NCI-H1105 (cell line): ENCODE measurements around the gene TTC23L.

ENCODE experiments used
- DNase-seq: peaks from one replicate; lab custom pipeline; 2025; lab: John Stamatoyannopoulos, UW

Gene TTC23L

DNA sequence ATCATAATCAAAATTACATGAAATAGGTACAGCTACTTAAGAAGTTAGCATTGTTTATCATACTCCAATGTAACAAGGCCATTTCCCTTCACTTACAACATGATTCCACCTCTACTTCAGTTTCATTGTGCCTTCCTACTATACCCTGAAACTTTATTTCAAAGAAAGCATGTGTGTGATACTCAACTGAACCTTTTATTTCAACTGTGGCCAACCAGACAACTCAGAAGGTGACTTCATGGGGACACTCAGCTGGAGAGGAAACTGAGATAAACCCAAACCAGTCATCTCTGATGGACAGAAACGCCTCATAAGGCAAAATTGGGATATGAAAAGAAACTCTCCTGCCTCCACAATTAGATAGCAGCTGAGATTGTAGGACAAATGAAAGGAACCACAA, 5.9 kb upstream of the TTC23L start:
- no peak for DNase-seq

- DNase-seq: no peak
Observed at GRCh38 chr5:34833976-34834793, 4.8 kb upstream of the TTC23L start.

DNA sequence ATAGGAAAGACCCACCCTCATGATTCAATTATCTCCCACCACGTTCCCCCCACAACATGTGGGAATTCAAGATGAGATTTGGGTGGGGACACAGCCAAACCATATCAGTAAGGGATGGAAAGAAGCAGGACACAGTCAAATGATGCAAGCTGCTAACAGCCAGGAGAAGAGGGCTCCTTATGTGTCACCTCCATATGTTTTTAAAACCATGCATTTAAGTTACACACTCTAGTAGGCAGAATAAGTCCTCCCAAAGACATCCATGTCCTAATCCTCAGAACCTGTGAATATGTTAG, 4.2 kb upstream of the TTC23L start:
- no peak for DNase-seq

- no peak for DNase-seq
Observed at GRCh38 chr5:34835664-34836063, 3.3 kb upstream of the TTC23L start.

DNA sequence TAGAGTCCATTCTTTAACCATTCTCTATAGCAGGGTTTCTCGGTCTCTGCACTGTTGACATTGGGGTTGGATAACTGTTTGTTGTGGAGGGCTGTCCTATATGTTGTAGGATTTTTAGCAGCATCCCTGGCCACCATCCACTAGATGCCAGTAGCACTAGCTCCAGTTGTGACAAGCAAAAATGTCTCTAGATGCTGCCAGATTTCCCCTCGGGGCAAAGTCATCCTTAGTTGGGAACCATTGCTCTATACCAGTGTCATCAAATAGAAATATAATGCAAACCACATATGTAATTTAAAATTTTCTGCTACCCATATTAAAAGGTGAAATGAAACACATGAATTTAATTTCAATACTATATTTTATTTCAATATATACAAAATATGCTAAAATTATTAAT, 2.9 kb downstream of the TTC23L start:
- DNase-seq: no peak

DNA sequence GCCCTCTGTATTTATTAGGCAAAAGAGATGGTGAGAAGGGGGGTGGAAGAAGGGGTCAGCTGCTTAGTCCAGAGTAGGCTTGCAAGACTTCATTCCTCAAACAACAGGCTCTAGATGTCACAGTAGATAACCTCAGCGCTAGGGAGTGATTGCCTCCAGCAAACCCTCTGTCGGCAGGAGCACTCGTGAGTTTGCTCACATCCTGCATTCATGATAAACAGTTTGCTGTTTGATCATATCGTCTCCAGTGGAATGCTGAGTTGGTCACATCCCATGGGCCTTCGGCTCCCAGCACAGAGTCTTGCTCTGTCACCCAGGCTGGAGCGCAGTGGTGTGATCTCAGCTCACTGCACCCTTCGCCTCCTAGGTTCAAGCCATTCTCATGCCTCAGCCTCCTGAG, 3.6 kb downstream of the TTC23L start:
- no peak for DNase-seq

DNA sequence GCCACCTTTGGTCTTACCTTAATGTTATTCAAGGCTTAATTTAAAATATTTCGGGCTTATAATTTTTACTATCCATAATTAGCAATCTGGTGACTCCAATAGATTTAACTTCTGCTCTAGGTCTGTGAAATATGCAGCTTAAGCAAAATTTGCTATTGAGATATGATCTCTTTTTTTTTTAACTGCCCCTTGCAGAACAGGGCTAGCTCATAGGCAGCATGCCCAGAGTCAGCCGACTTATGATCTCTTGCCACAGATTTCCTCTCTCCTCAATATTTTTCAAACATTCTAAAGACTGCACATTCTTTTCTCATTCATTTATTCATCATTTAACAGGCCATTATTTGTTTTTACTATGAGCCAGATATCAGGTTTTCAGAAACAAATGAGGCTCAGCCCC, 4.5 kb downstream of the TTC23L start:
- no peak for DNase-seq

DNA sequence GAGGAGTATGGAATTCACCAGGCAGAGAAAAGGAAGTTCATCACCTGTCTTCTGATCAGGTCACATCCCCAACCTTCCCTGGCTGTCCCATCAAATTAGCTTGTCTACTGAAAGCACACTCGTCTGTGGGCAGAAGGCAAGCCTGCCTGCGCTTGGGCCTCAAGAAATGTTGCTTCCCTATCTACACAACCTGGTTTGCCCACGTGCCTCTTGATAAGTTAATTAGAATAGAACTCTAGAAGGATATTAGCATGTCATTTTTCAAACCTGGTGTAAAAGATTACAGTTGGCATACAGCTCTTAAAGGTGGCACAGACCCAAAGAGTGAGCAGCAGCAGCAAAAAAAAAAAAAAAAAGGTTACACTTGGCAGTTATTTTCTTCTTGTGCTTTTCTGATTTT, 5.1 kb downstream of the TTC23L start:
- DNase-seq: no peak

DNA sequence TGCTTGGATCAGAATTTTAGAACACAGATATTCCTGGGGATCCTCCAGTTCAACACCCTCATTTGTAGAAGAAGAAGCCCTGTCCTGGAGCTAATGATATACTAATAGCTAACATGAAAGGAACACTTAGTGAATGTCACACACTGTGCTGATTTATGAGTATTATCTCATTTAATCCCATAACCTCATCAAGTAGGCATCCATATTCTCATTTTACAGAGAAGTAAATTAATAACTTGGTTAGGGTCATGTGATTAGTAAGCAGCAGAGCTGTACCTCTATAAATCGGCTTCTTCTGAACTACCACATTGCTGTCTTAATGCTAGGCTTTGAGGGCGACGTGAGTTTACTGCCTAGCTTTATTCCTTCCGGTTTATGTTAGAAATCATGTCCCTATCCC, 6.0 kb downstream of the TTC23L start:
- DNase-seq: no peak

GRCh38 chr5:34847056-34847455, 8.1 kb downstream of the TTC23L start:
- no peak for DNase-seq

DNA sequence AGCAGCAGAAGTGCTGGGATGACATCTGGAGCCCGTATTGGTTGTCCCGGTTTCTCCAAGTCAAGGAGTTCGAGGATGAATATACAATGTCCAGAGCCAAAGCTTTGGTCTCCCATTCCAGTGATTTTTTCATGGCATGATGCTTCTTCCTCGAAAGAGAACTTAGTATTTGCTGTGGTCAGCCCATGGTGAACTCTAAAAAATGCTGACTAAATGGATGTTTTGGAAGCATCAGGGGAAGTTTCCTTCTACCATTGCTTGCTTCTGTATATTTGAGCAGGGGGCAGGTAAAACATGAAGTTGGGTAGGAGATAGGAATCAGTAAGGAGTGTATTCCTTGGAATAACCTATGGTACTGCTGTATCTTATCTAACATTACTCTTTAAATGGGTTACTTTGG, 8.6 kb downstream of the TTC23L start:
- no peak for DNase-seq

- DNase-seq: no peak
Observed at GRCh38 chr5:34848230-34848629, 9.3 kb downstream of the TTC23L start.

- no peak for DNase-seq
Observed at GRCh38 chr5:34849253-34849652, 10.3 kb downstream of the TTC23L start.

DNA sequence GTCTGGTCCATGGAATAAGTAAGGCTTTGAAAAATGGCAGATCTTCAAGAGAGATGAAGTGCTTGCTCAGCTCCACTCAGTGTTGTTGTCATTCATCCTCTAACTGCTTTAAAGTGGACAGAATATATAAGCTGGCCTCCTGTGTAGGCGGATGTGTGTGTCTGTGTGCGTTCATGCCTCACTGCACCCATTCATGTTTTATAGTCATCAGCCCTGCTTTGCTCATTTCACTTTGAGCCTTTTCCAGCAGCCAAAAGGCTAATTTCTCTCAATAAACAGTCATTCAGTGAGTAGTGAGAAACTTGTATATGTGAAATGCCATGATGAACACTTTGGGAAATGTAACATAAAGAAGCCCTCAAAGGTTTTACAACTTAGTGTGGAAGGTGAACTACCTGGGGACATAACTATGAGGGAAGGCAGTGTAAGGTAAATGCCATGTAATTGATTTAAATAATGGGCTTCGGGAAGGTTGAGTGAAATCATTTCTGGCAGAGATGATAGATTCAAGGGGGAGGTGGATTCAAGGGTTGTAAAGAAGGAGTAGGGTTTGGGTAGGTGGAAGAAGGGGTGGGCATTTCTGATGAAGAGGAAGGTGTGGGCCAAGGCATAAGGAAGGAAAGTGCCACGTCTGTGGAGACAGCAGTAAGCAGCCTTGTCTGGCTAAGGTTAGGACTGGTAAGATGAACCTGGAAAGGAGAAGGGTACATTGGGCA, 15.7 kb downstream of the TTC23L start:
- DNase-seq: peak; percentile 61

GRCh38 chr5:34857161-34857560, 18.2 kb downstream of the TTC23L start:
- DNase-seq: no peak

- no peak for DNase-seq
Observed at GRCh38 chr5:34857894-34858293, 18.9 kb downstream of the TTC23L start.

GRCh38 chr5:34858790-34859189, 19.8 kb downstream of the TTC23L start:
- no peak for DNase-seq

DNA sequence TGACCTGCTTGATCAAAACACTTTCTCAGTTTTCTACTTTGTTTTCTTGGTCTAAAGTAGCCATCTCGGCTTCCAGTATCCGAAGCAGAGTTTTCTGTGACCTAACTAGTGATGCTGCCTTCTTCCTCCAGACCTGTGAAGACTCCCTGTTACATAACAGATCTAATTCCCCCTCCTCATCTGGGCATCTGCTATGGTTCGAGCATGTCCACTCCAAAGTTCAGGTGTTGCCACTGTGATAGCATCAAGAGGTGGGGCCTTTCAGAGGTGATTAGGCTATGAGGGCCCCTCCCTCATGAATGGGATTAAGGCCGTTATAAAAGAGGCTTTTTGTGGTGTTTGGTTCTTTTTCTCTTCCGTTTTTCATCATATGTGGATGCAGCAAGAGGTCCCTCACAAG, 20.3 kb downstream of the TTC23L start:
- no peak for DNase-seq

DNA sequence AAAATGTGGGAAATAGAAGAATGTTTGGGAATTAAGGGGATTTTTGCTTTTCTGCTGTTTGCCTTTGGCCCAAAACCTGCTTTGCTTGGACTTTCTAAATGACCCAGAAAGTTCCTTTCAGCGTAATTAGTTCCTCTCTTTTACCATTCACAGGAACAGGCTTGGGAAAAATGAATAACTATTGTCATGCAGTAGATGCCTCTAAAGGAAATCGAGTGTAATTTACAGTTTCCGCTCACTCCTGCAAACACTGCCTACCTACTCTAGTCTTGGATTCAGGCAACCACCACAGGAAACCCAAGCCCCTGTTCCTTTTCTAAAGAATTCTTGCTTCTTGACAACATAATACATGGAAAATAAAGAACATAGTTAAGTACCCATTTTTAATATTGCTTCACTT, 25.0 kb downstream of the TTC23L start:
- DNase-seq: no peak

GRCh38 chr5:34865091-34865490, 26.1 kb downstream of the TTC23L start:
- DNase-seq: no peak

- DNase-seq: no peak
Observed at GRCh38 chr5:34866989-34867471, 28.1 kb downstream of the TTC23L start.

GRCh38 chr5:34867660-34868059, 28.7 kb downstream of the TTC23L start:
- no peak for DNase-seq

- no peak for DNase-seq
Observed at GRCh38 chr5:34868791-34869190, 29.8 kb downstream of the TTC23L start.

DNA sequence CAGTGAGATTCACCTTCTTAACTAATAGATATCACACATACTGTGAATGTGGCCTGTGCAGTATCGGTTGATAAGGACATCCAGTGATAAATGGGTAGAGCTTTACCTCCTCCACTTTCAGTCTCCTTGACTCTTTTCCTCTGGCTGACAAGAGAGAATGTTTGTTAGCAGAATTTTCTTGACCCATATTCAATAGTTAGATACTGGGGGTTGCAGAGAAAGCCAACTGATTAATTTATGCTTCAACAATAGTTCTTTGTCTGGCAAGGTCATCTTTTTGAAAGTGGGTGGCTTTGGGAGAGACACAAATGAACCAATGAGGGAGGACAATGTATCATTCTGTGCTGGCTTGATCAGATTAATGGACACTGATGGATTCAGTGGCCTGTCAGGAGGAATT, 30.3 kb downstream of the TTC23L start:
- no peak for DNase-seq
